Measurements from ENCODE around the gene TBC1D22A.

TBC1D22A gene

DNA sequence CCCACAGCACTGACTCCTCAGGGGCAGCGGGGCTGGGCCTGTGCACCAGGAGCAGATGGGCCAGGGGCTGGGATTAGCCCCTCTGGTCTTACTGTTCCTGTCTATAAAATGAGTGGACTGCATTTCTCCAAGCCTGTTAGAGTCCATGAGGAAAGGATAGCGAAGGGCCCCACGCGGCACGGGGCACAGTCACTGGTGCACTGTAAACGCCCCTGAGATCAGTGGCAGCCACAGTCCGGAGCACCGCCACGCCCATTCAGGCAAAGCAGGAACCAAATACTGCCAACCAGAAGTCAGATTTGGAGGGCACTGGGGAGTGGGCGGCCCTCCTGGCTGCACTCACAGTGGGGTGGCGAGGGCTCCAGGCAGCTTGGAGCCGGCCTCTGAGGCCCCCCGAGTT, 387.5 kb downstream of the TBC1D22A start:
- DNase-seq: no peak

DNA sequence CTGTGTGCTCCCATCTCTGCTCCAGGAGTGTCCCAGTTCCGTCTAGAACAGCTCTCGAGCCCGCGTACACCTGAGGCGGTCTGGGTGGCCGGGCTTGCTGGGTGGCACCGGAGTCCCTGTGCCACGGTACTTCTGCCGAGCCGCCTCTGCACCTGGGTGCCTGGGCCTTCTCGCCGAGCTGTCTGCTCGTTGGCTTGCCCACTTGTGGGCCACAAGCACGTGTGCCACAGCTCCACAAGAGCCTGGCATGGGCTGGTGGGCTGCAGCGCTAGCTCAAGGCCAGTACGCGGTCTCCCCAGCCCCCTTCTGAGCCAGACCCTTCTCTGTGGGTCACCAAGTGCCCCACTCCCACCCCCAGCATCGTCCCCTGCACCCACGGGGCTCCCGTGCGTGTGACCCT, 388.0 kb downstream of the TBC1D22A start:
- no peak for DNase-seq

DNA sequence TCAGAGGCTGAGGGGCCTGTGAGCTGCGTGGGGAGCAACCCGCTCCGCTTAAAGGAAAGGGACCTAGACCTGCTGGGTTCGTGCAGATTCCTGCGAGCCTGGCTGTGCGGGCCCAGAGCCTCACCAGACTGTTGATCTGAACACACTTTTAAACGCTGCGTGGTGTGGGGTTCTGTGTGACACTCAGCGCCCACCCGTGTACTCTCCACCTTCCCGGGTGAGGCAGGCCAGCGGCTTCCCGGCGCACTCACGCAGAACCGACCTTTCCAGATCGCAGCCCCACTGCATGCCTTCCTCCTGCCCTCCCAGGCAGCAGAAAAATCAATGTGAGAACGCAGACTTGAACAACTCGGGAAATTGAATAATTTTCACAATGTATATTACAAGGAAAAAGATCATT, 388.6 kb downstream of the TBC1D22A start:
- DNase-seq: no peak

DNA sequence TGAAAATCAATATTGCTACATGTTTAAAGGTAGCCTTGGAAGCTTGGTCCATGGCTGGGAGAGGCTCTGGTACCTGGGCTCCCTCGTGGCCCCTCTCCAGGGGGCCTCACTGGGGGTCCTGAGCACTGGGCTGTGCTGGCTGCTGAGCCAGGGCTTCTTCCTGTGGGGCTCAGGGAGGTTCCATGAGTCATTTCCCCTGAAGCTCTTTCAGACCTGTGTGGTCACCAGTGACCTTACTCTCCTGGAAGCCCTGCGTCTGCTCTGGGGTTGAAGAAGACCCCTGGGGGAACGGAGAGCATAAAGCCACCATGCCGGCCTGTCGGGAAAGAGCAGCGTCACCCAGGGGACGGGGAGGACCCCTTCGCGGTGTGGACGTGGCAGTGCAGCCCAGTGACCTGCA, 389.0 kb downstream of the TBC1D22A start:
- no peak for DNase-seq

DNA sequence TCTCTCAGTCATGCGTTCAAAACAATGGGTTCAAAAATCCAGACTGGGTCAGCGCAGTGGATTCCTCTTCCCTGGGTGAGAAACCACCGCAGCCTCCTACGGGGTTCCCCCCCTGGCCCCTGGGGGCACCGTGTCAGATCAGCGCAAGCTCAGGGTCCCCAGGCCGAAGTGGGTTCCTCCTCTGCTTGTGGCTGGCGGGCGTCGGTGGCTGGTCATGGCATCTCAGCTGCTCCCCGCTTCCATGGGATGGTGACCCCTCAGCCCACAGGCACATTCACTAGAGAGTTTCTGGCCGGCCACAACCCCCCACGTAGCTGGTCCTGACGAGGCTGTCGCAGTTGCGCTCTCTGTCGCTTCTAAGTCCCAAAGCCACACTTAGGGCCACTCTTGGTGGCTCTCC, 389.8 kb downstream of the TBC1D22A start:
- no peak for DNase-seq

DNA sequence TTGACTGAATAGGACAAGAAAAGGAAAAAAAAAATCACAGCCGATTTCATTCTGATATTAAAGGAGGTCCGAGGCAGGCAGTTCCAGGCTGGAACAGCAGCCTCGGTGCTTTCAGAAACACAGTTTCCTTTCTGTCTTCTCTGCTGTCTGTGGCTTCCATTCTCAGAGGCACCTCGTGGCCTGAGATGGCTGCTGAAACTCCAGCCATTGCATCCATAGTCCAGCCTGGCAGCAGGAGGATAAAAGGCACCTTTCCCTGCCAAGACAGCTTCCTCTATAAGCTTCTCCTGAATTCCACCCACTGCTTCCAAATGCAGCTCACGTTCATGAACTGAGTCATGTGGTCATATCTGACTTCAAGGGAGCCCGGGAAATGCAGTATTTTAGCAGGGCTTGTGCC, 390.5 kb downstream of the TBC1D22A start:
- DNase-seq: no peak

DNA sequence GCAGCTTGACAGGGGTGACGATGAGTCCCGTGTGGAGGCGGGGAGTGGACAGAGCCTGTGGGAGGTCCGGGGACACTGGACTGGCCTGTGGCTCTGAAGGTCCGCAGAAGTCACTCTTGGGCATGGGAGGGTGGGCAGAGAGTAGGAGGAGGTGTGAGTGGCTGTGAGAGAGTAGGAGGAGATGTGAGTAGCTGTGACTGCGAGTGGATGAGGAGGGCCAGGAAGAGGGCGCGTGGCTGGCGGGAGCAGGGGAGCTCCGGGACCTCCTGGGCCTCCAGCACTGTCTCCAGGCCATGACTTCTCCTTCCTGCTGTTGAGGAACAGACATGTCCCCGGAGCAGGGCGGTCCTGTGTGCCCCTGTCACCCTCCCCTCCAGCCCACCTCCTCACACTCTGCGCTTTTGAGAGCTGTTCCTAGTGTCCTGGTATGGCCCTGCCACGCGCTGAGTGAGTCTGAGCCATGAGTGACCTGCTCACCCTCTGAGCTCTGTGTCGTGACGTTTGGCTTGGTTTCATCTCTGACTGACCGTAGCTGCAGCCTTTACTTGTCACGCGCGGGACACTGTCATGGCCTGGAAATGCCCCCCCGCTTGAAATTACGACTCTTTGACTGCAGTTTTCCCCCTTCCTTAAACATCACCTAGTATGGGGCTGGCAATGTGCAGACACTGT, 391.5 kb downstream of the TBC1D22A start:
- no peak for DNase-seq

DNA sequence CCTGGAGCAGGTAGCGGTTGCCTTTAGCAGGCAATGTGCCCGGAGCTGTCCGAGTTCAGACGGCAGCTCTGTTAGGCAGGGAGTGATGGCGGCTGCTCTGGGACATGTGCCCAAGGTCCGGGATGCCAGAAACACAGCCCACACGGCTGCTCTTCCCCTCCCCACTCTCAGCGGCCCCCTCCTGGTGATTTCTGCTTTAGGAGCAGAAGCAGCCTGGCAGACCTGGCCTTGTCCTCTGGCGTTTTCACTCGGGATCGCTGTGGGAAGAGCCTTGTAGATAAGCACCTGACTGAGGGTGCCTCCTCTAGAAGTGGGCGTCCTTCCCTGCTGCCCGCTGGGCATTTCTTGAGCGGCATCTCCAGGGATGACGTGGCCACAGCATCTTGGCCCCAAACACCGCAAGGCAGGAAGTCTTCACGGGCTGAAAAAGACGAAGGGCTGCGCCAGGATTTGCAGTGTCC, 392.2 kb downstream of the TBC1D22A start:
- no peak for DNase-seq

DNA sequence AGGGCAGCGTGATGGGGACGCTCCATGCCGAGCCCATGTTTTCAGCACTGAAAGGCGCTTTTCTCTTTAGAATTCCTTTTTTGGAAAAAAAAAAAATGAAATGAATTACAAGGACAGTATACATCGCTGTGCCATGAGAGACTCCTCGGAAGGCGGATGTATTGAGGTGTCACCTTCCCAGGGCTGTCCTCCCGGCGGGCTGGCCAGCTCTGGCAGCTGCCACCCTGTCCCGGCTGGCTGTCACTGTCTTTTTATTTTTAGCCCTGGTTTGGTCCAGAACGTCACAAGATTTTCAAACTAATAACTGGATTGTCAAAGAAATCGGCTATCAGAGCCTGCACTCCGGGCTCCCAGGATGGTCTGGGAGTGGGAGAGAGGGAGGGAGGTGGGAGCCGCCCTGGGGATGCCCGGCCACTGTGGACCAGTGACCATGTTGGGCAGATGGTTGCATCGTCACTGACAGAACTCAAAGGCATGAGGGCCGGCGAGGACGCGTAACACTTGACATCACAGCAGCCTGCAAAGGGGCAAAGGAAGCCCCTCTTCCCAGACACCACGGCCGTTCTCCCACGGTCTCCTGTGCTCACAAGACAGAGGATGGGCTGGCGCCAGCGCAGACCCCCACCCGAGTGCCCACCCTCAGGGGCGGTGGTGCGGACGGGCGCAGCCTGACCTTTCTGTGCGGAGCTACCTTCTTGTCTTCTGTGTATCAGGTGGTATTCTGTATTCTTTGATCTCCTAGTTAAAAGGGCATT, 392.9 kb downstream of the TBC1D22A start:
- DNase-seq: no peak

DNA sequence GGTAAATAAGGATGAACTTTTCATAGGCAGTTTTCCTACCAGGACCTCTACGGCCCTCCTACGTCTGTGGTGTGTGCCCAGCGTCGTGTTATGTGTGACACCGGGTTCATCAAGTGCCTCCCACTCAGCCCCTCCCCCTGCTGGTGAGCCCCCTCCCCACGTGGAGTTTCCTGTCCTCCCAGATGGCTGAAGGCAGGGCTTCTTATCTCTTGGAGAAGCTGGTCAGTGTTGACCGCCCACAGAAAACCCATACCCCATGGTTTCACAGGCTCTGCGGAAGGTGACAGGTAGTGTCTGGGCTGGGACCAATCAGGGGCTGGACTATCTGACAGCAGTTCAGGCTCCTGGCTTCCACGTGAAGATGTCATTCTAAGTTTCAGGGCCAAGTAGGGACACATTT, 393.5 kb downstream of the TBC1D22A start:
- DNase-seq: no peak

DNA sequence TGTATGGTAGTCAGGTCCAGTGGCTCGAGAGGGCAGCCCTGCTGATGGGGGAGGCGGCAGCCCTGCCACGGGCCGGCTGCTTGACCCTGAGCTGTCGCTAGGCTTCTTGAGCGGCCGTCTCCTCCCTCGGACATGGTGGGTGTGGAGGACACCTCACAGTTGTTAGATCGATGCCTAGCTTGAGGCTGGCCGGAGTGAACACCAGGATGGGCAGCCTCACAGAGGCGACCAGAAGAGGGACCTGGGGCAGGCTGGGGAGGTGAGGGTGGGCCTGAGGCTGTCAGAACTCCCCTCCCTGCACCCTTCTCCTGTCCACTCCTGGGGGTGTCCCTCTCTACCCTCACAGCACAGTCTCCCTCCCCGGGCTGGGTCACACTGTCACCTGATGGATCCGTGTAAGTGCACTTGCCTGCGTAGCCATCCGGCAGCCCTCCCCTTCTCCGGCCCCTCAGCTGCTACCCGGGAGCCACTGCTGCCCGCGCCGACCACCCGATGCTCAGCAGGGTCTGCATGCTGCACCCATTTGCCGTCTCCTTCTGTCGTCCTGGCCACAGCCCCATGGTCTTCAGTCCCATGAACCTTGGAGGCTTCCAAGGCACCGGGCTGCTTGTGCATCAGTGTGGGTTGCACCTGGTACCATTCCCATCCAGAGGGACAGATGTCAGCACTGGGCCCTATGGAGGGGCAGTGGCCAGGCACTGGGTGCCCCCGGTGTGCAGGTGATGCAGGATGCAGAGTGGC, 394.1 kb downstream of the TBC1D22A start:
- DNase-seq: no peak

DNA sequence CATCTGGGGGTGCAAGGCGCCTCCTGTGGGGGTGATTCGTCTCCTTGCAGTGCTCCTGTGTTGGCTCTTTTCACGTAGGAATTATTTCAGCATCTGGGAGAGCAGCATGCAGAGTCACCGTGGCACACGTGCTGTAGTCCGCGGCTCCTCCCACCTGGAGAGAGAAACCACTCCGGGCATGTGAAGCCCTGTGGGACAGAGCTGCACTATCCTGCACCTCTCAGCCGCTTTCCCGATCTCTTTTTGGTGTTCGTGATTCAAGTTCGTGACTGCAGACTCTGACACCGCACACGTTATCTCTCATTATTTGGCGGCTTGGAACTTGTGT, 394.6 kb downstream of the TBC1D22A start:
- DNase-seq: no peak

DNA sequence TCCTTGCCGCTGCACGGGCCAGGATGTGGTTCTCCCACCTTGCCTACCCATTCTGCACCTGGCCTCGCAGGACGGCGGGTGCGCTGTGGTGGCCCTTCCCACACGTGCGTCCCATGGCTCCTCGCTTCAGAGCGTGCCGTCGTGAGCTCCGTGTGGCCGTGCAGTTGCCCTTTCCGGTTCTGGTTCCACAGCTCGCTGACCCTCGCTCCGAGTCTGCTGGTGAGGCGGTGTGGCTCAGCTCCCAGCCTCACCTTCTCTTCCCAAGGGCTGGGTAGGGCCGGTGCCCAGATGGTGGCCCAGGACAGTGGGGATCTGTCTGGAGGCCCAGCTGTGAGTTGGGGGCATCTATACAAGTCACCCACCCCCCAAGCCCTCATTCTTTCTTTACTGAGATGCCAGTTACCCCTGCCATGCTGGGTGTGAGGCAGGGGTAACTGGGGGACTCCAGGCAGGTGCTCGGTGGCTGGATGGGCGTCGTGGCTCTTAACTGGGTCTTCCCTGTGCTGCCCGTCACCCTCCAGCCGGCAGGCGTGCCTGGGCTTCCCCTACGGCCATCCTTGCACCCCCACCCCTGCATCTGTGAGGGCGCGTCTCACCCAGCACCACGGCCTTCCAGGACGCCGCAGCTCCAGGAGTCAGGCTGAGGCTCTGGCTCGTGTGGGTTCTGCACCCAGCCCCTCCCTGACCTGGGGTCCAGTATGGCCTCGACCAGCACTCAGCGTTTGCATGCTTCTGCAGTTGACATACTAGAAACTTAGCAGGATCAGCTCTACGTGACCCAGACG, 395.2 kb downstream of the TBC1D22A start:
- DNase-seq: no peak

DNA sequence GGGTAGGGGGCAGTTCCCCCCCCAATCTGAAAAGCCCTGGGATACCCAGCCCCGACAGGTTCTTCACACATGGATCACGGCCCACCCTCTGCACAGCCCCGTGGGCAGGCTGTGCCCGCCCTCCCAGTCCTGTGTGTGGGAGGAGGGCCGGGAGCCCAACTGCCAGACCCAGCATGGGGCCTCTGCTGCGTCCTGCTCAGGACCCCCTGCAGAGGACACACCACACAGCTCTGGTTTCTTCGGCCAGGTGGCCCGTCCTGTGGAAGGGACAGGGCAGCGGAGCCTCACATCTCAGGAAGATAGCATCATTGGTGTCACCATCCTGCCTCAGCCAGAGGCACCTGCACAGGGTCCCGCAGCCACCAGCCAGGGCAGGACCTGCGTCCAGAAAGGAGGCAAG, 396.0 kb downstream of the TBC1D22A start:
- no peak for DNase-seq

DNA sequence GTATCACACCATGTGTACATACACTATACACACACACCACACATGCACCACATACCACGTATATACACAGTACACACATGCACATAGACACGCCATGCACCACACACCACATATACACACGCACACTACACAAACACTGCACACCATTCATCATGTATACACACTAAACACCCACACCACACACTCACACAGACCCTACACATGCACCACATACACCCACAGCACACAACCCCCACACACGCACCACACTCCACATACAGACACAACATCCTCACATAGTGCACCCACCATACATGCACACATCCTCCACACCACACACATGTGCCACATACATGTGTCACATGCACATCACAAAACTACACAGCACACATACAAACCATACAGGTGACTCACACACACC, 397.1 kb downstream of the TBC1D22A start:
- no peak for DNase-seq

DNA sequence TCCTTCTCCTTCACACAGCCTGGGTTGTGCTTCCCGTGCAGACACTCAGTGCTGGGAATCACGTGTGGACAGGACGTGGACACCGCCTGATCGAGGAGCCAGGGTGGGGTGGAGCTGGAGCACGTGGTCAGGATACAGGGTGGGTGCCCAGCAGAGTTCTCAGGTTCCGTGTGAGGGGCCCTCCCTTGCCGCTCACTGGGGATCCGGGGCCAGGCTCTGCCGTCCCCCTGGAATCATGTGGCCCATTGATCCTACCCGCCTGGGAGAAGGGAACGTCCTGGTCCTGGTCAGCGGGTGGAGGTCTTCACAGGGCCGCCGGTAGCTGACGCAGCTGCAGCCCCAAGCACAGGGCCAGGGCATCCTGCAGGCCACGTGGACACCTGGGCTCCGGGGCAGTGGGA, 397.7 kb downstream of the TBC1D22A start:
- no peak for DNase-seq

DNA sequence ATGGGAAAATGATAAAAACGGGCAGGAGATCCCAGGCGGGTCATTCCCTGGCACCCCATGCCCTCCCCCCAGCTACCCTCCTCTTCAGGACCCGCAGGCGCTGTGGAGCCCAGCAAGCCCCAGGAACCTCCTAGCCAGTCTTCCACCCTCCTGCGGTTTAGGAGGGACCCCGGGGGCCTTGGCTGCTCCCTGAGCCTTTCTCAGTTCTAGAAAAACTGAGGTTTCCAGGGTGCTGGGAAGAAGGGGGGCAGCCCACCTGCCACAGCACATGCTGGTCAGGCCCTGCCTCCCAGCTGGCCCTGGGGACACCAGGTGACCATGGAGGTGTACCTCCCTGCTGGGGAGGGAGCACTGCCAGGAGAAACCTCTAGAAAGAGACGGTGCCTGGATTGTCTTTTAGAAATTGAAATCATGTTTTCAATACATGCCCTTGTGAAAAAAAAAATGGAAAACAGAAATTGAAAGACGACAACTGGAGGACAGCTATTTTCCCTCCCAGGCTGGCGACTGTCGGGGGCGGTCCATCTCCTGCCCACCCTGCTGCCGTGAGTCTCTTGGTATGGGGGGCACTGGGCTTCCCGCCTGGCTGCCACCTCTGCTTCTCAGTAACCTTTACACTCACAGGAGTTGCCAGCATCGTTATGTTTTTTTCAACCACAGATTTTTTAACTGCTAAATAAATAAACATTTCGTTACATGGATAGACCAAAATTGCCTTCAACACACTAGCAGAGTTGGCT, 398.5 kb downstream of the TBC1D22A start:
- peak; percentile 25 for DNase-seq

DNA sequence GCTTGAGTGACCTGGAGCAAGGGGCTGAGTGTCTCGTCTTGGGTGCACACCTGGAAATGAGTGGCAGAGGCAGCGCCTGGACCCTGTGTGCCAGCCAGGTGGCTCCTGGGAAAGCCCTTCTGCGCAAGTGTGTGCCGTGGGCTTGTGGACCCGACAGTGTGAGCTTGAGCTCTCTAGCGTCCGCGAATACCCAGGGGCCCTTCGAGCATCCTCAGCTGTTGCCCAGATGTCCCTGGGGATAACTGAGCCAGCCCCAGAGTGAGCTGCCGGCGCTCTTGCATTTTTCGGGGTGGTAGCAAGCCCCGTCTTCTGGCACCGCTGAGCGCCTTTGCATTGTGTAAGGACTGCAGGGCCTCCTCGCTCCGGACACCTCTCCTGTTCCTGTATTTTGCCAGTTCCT, 399.2 kb downstream of the TBC1D22A start:
- peak; percentile 54 for DNase-seq

DNA sequence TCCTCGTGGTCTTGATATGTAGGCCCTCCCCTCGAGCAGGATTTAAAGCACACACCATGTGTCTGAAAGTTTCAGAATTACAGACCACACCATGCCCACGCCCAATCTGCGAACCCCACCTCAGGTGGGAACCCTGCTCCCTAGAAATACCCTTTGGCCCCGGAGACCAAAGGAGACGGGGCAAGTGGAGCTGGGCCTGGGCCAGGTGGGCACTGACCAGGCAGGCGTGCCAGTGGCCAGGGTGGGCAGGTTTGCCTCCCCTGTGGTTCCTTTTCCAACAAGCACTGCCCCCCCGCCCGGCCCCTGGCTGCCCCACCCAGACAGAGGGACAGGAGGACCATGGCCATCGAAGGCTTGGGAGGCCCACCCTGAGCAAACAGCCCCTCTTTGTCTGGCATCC, 400.4 kb downstream of the TBC1D22A start:
- DNase-seq: peak; percentile 55

DNA sequence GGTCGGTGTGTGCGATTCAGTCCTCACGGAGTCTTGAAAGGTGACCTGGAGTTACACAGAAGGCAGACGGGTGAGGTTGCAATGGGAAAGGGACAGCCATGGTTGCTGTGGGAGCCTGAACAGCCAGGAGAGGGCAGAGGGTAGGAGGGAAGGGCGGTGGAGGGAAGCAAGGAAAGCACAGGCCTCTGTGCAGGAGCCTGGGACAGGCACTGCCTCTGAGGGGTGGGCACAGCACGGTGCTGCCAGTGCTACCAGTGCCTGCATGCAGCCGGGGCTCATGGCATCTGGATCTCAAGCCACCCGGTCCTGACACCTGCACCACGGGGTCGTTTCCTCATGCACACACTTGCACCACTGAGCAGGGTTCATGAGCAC, 401.0 kb downstream of the TBC1D22A start:
- no peak for DNase-seq

DNA sequence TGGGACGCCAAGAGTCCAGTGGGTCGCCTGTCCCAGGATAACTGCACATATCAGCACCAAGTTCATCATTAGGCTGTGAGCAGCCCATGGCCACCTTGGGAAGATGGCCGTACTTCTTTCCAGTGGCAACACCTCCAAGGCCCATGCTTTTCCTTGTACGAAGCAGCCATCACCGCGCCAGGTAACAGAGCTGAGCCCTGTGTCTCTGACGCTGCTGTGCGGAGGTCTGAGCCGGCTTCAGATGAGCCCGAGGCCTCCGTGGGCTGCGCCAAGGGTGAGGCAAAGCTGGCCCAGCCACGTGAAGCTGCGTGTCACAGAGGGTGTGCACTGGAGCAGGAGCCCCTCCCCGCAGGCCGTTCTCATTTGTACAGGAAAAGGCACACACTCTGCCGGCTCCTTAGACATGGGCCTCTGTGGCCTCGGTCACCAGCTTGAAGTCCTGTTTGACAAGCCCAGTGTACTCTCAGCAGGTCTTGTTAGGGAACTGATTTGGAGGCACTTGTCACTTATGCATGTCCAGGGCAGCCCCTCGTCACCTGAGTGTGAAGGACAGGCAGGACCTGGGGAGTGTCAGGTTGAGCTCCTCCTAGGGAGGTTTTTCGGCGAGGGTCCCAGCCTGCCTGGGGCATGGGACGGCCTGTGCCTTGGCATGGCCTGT, 401.5 kb downstream of the TBC1D22A start:
- DNase-seq: peak; percentile 45

Data from activated effector memory CD4-positive, alpha-beta T cell treated with anti-CD3 and anti-CD28 coated beads, Interleukin-2, amount 50 U/mL, for 16 hours (primary cell).